Transverse colon (tissue), 4 donors: Measurements from ENCODE around the gene NOC2L. TPM values are rescaled to one million over a fixed set of nuclear protein-coding genes. Genes with fewer than 3 reads are reported as not detected.

ENCODE experiments used
- DNase-seq: peaks from one replicate; pipeline ENCODE4 v3.0.0-alpha.2; 2019
- H3K27ac ChIP-seq, 4 donors: fragments of 200-600 bp; sonication (generic); 2 replicates each; pipeline ENCODE4 v1.5.1; 2016 to 2018; ENCODE audit warnings: inconsistent platforms in 4 of 4
- H3K27me3 ChIP-seq: fragments of 200-600 bp; sonication (generic); 2 replicates; pipeline ENCODE4 v1.5.1; 2017; ENCODE audit warnings: inconsistent platforms
- H3K36me3 ChIP-seq, 4 donors: fragments of 200-600 bp; sonication (generic); 2 replicates each; pipeline ENCODE4 v1.5.1; 2017 to 2019; ENCODE audit warnings: inconsistent platforms in 4 of 4
- H3K4me1 ChIP-seq, 4 donors: fragments of 200-600 bp; sonication (generic); 2 replicates each; pipeline ENCODE4 v1.5.1; 2017 to 2020; ENCODE audit warnings: inconsistent platforms in 4 of 4
- H3K4me3 ChIP-seq, 4 donors: fragments of 200-600 bp; sonication (generic); 1 replicate in 1 of 4; 2 replicates in 3 of 4; pipeline versions ENCODE4 v1.5.1 to v1.6.1; 2017 to 2019; ENCODE audit warnings: inconsistent platforms in 4 of 4
- H3K9me3 ChIP-seq, 2 donors: fragments of 200-600 bp; sonication (generic); 2 replicates each; pipeline ENCODE4 v1.5.1; 2017 to 2019; ENCODE audit warnings: inconsistent platforms in 2 of 2
- CTCF ChIP-seq, 5 experiments: fragments of 200-600 bp in 3 of 5; fragments of 450-650 bp in 2 of 5; sonication (generic) in 3 of 5; IDR thresholded peaks; 1 replicate in 2 of 5; 2 replicates in 3 of 5; pipeline ENCODE4 v1.5.1; 2016 to 2017; ENCODE audit warnings: antibody characterized with exemption in 5 of 5, inconsistent platforms in 3 of 5, mild to moderate bottlenecking in 2 of 5, moderate library complexity in 1 of 5
- EP300 ChIP-seq: sonication (generic); formaldehyde crosslinking; IDR thresholded peaks from one replicate; pipeline ENCODE4 v1.6.1; 2017; ENCODE audit warnings: antibody characterized with exemption, low read depth
- POLR2A ChIP-seq: fragments of 450-650 bp; IDR thresholded peaks from one replicate; pipeline ENCODE4 v1.6.1; 2016; ENCODE audit warnings: antibody characterized with exemption, mild to moderate bottlenecking, moderate library complexity
- POLR2AphosphoS5 ChIP-seq, 3 donors: sonication (generic); formaldehyde crosslinking; IDR thresholded peaks; one replicate each; pipeline ENCODE4 v1.6.1; 2016; ENCODE audit warnings: antibody characterized with exemption in 3 of 3
- WGBS, 2 donors: methylation state at CpG; one replicate each; pipeline ENCODE4 v1.1.5; 2018; ENCODE audit warnings: low coverage in 1 of 2; 5-methylcytosine and 5-hydroxymethylcytosine counted together
- in situ Hi-C, 4 donors: fragments of 200-750 bp; cut with MboI; loops; one replicate each; pipeline versions ENCODE4 v1.15.0 to v1.15.1; 2017; ENCODE audit warnings: low sequenced_read_pairs in 3 of 4, low pct_ligation_motif_present in 1 of 4, low pct_unique_long_range_greater_than_20kb in 1 of 4
- intact Hi-C: fragments of 100-400 bp; cut with DNase I; formaldehyde crosslinking; loops from one replicate; pipeline ENCODE4 v1.15.1; 2023; ENCODE audit warnings: low total_unique reads
- total RNA-seq, 4 donors: library from RNA; depleted of rRNA; stranded (reverse); fragments of >200 nt; gene quantifications; one replicate each; pipeline ENCODE4 v1.1.0, GENCODE V29; 2016

The NOC2L gene
- total RNA-seq, 4 donors from 2014 or later, result 17.6 to 50.4 (median 31.6) TPM

DNA sequence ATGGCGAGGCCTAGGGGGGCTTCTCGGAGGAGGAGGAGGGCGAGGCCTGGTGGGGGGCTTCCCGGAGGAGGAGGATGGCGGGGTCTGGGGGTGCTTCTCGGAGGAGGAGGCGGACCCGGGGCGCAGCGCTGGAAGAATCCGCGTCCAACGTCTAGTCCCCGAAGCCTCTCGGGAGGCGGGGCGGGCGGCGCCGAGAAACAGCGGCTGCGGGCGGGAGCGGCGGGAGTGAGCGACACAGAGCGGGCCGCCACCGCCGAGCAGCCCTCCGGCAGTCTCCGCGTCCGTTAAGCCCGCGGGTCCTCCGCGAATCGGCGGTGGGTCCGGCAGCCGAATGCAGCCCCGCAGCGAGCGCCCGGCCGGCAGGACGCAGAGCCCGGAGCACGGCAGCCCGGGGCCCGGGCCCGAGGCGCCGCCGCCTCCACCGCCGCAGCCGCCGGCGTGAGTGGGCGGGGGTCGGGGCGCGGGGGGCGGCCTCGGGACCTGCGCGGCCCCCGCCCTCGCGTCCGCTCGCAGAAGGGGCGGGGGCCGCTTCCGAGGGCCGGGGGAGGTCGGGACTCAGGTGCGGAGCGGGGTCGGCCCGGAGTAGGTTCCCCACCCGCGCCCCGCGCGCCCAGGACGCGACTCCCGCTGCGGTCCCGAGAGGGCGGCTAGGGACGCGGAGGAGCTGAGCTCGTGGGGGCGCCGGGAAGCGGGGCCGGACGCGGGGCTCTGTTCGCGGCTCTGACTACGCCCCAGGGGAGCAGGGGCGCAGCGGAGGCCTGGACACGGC is 1.5 kb upstream of the NOC2L start, which contains the start of gene KLHL17:
Gene KLHL17 (plus strand): TSS at position 222 of the 769 bp plus-strand sequence. CDS start 110 bp downstream, at position 332.
- peaks cover 13 to 33% (median 26%) of the 10 kb centered on the region in 4 donors for H3K4me1 ChIP-seq
- peak within 1 kb of the TSS; percentile 6 to 65 (median 41) for H3K27ac ChIP-seq
- 0% methylated on average over 80 of the region's 109 CpGs; no CpG with 5 or more reads in 1 of the 2 donors for WGBS, 2 donors
- peaks cover 0 to 5% (median 1%) of the 10 kb centered on the region in 4 donors for H3K36me3 ChIP-seq
- intact Hi-C loops, result no loop called here
- H3K4me3 ChIP-seq, result peak within 1 kb of the TSS; percentile 70 to 96 (median 86)
- no peaks in the 10 kb centered on the region for H3K9me3 ChIP-seq
- DNase-seq, result peak; percentile 83
- TF ChIP-seq CTCF (IDR thresholded peaks at IDR 0.05) (no peak), POLR2AphosphoS5 (IDR thresholded peaks at IDR 0.05) (peak in 1 of 3 donors; percentile 20), POLR2A (no peak), EP300 (no peak)
- in situ Hi-C loops, result no loop called here
- H3K27me3 ChIP-seq, result no peaks in the 10 kb centered on the region

GRCh38 chr1:959731-960362 is 791 bp upstream of the NOC2L start:
- Histone ChIP-seq H3K4me1 (peaks cover 13 to 33% (median 26%) of the 10 kb centered on the region in 4 donors), H3K9me3 (no peaks in the 10 kb centered on the region), H3K27me3 (no peaks in the 10 kb centered on the region), H3K27ac (peak overlapping the region in 3 of 4 donors; percentile 6 to 65 (median 41)), H3K4me3 (peak overlapping the region; percentile 70 to 96 (median 86)), H3K36me3 (peaks cover 0 to 11% (median 4%) of the 10 kb centered on the region in 4 donors)
- TF ChIP-seq POLR2A, result no peak
- no peak for TF ChIP-seq EP300
- TF ChIP-seq POLR2AphosphoS5 (IDR thresholded peaks at IDR 0.05), result no peak
- TF ChIP-seq CTCF (IDR thresholded peaks at IDR 0.05), result no peak
- no peak for DNase-seq
- intact Hi-C loops (no loop called here), in situ Hi-C loops (no loop called here)
- WGBS, 2 donors, result 16 to 29% methylated on average over 5 to 43 of the region's 57 CpGs

DNA sequence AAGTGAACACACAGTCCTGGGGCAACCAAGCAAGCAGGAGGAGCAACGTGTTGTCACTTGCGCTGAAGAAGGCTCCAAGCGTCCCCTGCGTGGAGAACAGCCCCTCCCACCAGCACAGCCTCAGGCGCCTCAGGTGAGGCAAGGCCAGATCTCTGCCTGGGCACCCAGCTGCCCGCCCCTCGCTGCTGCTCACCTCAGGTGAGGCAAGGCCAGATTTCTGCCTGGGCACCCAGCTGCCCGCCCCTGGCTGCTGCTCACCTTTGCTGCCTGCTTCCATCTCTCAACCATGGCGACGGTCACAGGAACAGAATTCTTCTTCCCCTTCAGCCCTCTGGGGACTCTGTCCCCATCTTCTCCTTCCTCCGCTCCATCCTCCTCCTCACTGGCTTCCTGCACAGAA is 2.4 kb downstream of the NOC2L start:
- Histone ChIP-seq H3K4me1 (peaks cover 13 to 32% (median 26%) of the 10 kb centered on the region in 4 donors), H3K36me3 (peaks cover 0 to 37% (median 16%) of the 10 kb centered on the region in 4 donors), H3K4me3 (no peak overlapping the region), H3K27me3 (no peaks in the 10 kb centered on the region), H3K27ac (no peak overlapping the region), H3K9me3 (no peaks in the 10 kb centered on the region)
- TF ChIP-seq EP300 (no peak), CTCF (IDR thresholded peaks at IDR 0.05) (no peak), POLR2A (no peak), POLR2AphosphoS5 (IDR thresholded peaks at IDR 0.05) (no peak)
- in situ Hi-C loops (no loop called here), intact Hi-C loops (no loop called here)
- WGBS, 2 donors, result 90 to 100% methylated on average over 1 to 11 of the region's 11 CpGs
- no peak for DNase-seq

DNA sequence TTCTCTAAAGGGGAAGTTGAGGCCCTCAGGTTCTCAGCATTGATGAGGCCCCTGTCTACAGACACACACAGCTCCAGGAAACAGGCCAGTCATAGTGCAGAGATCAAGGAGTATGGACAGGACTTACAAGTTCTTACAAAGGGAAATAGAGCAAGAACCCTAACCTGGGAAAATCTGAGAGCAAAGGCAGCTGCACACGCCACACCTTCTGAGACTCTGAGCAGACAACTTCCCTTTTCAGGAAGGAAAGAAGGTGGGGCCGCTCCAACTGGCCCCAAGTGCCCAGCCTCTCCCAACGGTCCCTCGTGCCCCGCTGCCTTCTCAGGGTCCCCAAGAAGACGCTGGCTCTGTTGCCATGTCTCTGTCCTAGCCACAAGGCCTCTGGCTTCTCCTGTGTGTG is 3.6 kb downstream of the NOC2L start:
- TF ChIP-seq EP300, result no peak
- TF ChIP-seq POLR2A, result no peak
- TF ChIP-seq CTCF (IDR thresholded peaks at IDR 0.05), result no peak
- TF ChIP-seq POLR2AphosphoS5 (IDR thresholded peaks at IDR 0.05), result no peak
- DNase-seq, result no peak
- Histone ChIP-seq H3K27me3 (no peaks in the 10 kb centered on the region), H3K4me3 (no peak overlapping the region), H3K36me3 (peaks cover 0 to 42% (median 16%) of the 10 kb centered on the region in 4 donors), H3K27ac (no peak overlapping the region), H3K4me1 (peaks cover 13 to 26% (median 23%) of the 10 kb centered on the region in 4 donors), H3K9me3 (no peaks in the 10 kb centered on the region)
- 83 to 93% methylated on average over 3 to 6 of the region's 6 CpGs for WGBS, 2 donors
- in situ Hi-C loops, result no loop called here
- intact Hi-C loops, result no loop called here
